VCaP (cell line): ENCODE measurements around the gene TASP1.
"Not testable (repeated sequence)": the region's sequence is repeated elsewhere in the genome, so short reads cannot be mapped to it uniquely, and the experiment has no call there.

Source experiments
- H3K27ac ChIP-seq: fragments of 450-650 bp; 2 replicates; pipeline ENCODE4 v1.5.1; 2017
- CTCF ChIP-seq: fragments of 450-650 bp; conservative IDR thresholded peaks from 2 replicates; pipeline ENCODE4 v1.5.1; 2017; ENCODE audit warnings: mild to moderate bottlenecking, moderate library complexity

Gene TASP1

GRCh38 chr20:13644010-13644409, 5.3 kb upstream of the TASP1 start:
- H3K27ac ChIP-seq = no peak overlapping the region
- TF ChIP-seq CTCF = no peak

- peak overlapping the region; percentile 79 for H3K27ac ChIP-seq
These were observed 392 bp upstream of the TASP1 start for GRCh38 chr20:13639150-13639497.

GRCh38 chr20:13638162-13638495, 603 bp downstream of the TASP1 start:
- H3K27ac ChIP-seq = peak overlapping the region; percentile 79
- TF ChIP-seq CTCF = no peak

More at GRCh38 chr20:13639150-13639497, 392 bp upstream of the TASP1 start:
- TF ChIP-seq CTCF = no peak

- no peak for TF ChIP-seq CTCF
- H3K27ac ChIP-seq = no peak overlapping the region
These were observed 6.3 kb downstream of the TASP1 start for GRCh38 chr20:13632431-13632830.

- not testable (repeated sequence) for H3K27ac ChIP-seq
These were observed 11.2 kb downstream of the TASP1 start for GRCh38 chr20:13627525-13627924.

- TF ChIP-seq CTCF = no peak
- no peak overlapping the region for H3K27ac ChIP-seq
These were observed 12.0 kb downstream of the TASP1 start for GRCh38 chr20:13626724-13627123.

GRCh38 chr20:13625304-13625979, 13.3 kb downstream of the TASP1 start:
- TF ChIP-seq CTCF = no peak

GRCh38 chr20:13619415-13619814, 19.3 kb downstream of the TASP1 start:
- not testable (repeated sequence) for H3K27ac ChIP-seq

More at GRCh38 chr20:13625304-13625979, 13.3 kb downstream of the TASP1 start:
- no peak overlapping the region for H3K27ac ChIP-seq

- not testable (repeated sequence) for H3K27ac ChIP-seq
These were observed 20.3 kb downstream of the TASP1 start for GRCh38 chr20:13618456-13618855.

- H3K27ac ChIP-seq = not testable (repeated sequence)
These were observed 21.1 kb downstream of the TASP1 start for GRCh38 chr20:13617585-13617984.

GRCh38 chr20:13616713-13617112, 22.0 kb downstream of the TASP1 start:
- not testable (repeated sequence) for H3K27ac ChIP-seq
